HG03571 (cell line): ENCODE data around the gene LRCH1.

Source experiments
- ATAC-seq: cut with Tn5 transposase; IDR thresholded peaks from one replicate; pipeline ENCODE4 v1.9.1; 2021; ENCODE audit not compliant: unreplicated experiment

LRCH1 gene

DNA sequence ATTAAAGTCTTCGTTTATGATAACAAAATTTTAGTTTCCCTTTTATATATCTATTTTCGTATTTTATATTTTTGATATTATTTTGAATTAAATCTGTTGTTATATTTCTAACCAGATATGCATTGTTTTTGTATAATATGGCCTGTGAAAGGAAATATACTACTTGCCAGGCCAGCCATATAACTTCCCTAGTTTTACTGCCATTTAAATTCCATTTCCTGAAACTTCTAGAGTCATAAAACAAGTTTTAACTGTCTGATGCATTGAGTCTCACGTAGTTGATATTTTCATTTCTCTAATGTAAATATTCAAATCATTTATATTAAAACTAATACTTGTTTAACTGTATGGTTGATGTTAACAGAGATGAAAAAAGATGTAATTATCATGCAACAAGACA is 230.5 kb downstream of the LRCH1 start:
- ATAC-seq, result no peak

GRCh38 chr13:46795321-46795720 is 242.4 kb downstream of the LRCH1 start:
- ATAC-seq, result no peak

- no peak for ATAC-seq
Measured at GRCh38 chr13:46796129-46796514, 243.2 kb downstream of the LRCH1 start.

DNA sequence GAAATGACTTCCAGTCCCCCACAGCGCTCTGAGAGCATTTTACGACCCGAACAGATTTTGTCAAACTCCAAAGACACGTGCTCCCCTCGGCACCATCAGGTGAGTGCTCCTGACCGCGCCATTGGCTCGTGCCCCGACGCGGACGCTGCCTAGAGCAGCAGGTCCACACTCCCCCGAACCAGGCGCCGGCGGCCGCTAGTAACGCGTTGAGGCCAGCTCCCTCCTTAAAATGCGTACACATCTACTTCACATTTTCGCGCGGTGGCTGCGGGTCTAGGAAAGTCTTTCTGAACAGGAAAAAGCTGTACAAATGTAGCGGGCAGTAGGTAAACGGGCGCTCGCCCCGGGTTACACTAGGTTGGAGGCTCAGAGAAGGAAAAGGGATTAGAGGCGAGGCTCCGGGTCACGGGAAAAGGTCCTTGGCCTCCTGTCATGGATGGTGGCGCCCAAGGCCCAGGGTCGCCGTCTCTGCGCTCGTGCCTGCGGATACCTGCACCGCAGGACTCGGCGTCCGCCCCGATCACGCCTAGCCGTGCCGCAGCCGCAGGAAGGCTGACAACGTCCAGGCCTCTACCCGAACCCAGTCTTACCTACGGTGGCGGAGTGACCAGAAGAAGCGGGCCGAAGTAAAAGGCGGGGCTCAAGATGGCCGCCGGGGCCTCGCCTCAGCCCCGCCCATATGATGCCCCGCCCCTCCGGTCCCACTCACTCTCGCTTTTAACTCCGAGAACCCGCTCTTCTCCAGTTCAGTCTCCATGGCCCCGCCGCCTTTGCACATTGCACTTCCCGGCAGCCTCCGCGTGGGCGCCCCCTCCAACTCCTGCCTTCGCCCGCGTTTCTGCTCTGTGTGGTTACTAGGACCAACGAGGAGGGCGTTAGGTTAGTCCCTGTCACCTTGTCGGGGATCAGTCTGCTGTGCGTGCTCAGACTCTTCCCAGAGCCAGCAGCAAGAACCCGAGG is 243.8 kb downstream of the LRCH1 start, which contains the start of gene ESD:
ESD (minus strand) TSS at position 647 of the 960 bp plus-strand sequence. CDS start 5,748 bp downstream, outside the sequence.
- ATAC-seq, result peak; percentile 91

GRCh38 chr13:46797501-46798237 is 244.7 kb downstream of the LRCH1 start:
- no peak for ATAC-seq

DNA sequence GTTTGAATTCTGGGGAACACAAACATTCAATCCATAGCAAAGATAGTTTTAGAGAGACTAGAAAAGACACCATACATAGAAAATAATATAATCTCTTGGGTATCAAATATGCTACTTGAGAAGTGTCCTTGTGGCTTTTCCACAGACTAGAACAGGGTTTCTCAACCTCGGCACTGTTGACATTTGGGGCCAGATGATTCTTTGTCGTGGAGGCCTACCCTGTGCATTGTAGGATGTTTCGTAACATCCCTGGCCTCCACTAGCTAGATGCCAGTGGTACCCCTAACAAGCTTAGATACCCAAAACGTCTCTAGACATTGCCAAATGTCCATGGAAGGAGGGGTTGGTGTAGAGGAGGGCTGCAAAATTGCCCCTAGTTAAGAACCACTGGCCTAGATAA is 246.2 kb downstream of the LRCH1 start:
- ATAC-seq, result no peak

DNA sequence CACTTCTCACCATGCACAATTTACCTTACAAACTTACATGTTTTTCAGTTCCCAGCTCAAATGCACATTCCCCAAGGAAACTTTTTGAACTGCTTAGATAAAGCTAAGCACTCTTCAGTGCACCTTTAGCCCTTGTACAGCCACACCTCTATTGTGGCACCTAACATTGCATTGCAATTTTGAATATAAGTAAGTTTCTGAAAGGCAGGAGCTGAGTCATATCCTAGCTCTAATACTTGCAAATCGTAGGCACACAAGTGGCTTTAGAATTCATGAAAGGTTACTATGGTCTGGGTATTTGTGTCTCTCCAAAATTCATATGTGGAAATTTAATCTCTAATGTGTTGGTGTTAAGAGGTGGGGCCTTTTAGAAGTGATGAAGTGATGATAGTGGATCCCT is 248.9 kb downstream of the LRCH1 start:
- no peak for ATAC-seq
